Right lobe of liver (tissue), 6 donors: ENCODE data around the gene PPM1F. TPM values are rescaled to one million over a fixed set of nuclear protein-coding genes. Genes with fewer than 3 reads are reported as not detected.

ENCODE experiments used
- ATAC-seq, 4 donors: fragments of 200-7000 bp; cut with Tn5 transposase; one replicate each; pipeline ENCODE4 v1.9.1; 2020; ENCODE audit warnings: mild to moderate bottlenecking in 4 of 4, moderate library complexity in 4 of 4
- DNase-seq, 3 donors: peaks; one replicate each; pipeline ENCODE4 v3.0.0-alpha.2; 2020
- H3K27ac ChIP-seq, 3 donors: fragments of 200-600 bp; one replicate each; pipeline ENCODE4 v1.8.0; 2022
- H3K27me3 ChIP-seq, 2 donors: fragments of 200-600 bp; one replicate each; pipeline ENCODE4 v1.8.0; 2022
- H3K36me3 ChIP-seq, 4 donors: fragments of 200-600 bp; sonication (generic) in 1 of 4; one replicate each; pipeline versions ENCODE4 v1.5.1 to v1.8.0; 2017 to 2022; ENCODE audit warnings: control low read depth in 1 of 4
- H3K4me1 ChIP-seq, 4 donors: fragments of 200-600 bp; sonication (generic) in 1 of 4; one replicate each; pipeline versions ENCODE4 v1.5.1 to v1.8.0; 2017 to 2022; ENCODE audit warnings: control low read depth in 1 of 4
- H3K4me3 ChIP-seq, 3 donors: fragments of 200-600 bp; one replicate each; pipeline ENCODE4 v1.8.0; 2022
- H3K9me3 ChIP-seq, 4 donors: fragments of 200-600 bp; sonication (generic) in 1 of 4; one replicate each; pipeline versions ENCODE4 v1.5.1 to v1.8.0; 2017 to 2022; ENCODE audit warnings: control low read depth in 1 of 4
- CTCF ChIP-seq, 4 donors: fragments of 200-600 bp in 3 of 4; fragments of 450-650 bp in 1 of 4; IDR thresholded peaks; one replicate each; pipeline versions ENCODE4 v1.5.1 to v1.8.0; 2016 to 2022; ENCODE audit warnings: antibody characterized with exemption in 4 of 4, mild to moderate bottlenecking in 2 of 4
- POLR2A ChIP-seq: fragments of 450-650 bp; IDR thresholded peaks from one replicate; pipeline ENCODE4 v1.6.1; 2017; ENCODE audit warnings: antibody characterized with exemption, mild to moderate bottlenecking
- WGBS: methylation state at CpG from one replicate; pipeline ENCODE4 v1.1.6; 2018; ENCODE audit warnings: low coverage, low lambda C conversion rate; ENCODE audit not compliant: insufficient coverage; ENCODE audit errors: missing lambda C conversion rate; 5-methylcytosine and 5-hydroxymethylcytosine counted together
- intact Hi-C, 2 donors: fragments of 100-400 bp; cut with DNase I; formaldehyde crosslinking; loops; one replicate each; pipeline versions ENCODE4 v1.11.2 to v1.14.1; 2022
- total RNA-seq, 6 experiments: library from RNA; depleted of rRNA in 2 of 6; stranded (reverse); fragments of >200 nt in 2 of 6; fragmentation: NEBNext Ultra II Directional in 3 of 6; extraction: Animal tissue kit (Norgen Biotek cat#: 25700) in 3 of 6; gene quantifications; one replicate each; pipeline versions ENCODE4 v1.1.0 to v1.2.4, GENCODE V29; 2016 to 2023
- donor health status: DM: no; HTN: yes; CAD: no.
- donor health status: DM: no; HTN: no; CAD: no.
- donor health status: DM: no; HTN: no; CAD: no.
- donor health status: DM: no; HTN: yes; CAD: no.
- donor health status: DM: no; HTN: yes; CAD: no.

The PPM1F gene
- total RNA-seq, 6 experiments from 2014 or later, result 5.0 to 19.4 (median 12.8) TPM

DNA sequence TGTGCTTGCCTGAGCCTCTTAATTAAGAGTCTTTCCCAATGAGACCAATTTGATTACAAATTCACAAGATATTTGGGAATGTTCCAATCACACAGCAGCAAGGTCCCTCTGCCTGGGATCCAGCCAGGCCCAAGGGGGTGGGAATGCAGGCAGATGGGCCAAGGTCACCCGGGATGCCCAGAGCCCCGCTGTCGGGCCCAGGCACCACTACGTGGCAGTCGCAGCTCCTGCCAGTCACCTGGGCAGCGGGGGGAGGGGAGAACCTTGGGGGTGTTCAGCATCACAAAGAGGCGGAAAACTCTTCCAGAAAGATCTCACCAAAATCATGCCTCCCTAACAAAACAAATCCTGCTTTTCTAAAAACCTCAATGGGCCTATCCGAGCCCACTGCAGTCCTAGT is 30.9 kb downstream of the PPM1F start:
- H3K4me3 ChIP-seq, result no peak overlapping the region
- no peak for TF ChIP-seq POLR2A
- no peak for TF ChIP-seq CTCF (IDR thresholded peaks at IDR 0.05)
- no peaks in the 10 kb centered on the region for H3K4me1 ChIP-seq
- H3K9me3 ChIP-seq, result no peaks in the 10 kb centered on the region
- DNase-seq (no peak), ATAC-seq (no peak)
- WGBS, result 70% methylated on average over 2 of the region's 8 CpGs
- no peak overlapping the region for H3K27ac ChIP-seq
- no peaks in the 10 kb centered on the region for H3K27me3 ChIP-seq
- H3K36me3 ChIP-seq, result no peaks in the 10 kb centered on the region
- intact Hi-C loops, result no loop called here

DNA sequence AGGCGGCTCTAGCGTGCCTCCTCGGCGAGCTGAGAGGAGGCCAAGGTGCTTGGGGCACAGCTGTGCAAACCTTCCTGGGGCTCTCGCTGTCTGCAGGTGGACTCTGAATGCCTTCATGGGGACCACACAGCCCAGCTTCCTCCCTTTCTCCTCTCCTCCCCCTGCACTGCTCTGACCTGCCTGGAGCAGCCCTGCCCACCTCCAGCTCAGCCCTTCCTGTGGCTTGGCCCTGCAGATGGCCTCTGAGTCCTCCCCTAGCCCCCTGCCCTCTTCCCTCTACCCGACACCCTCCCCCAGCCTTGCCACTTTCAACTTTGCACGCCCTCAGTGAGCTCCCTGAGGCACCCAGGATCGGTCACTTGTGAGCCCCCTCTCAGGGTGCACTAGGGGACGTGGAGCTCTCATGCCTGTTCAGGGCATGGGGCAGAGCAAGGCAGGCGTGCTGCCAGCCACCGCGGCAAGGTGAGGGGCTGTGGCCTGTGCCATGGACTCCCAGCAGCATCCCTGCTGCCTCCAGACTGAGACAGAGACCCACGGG is 31.4 kb downstream of the PPM1F start:
- Histone ChIP-seq H3K9me3 (no peaks in the 10 kb centered on the region), H3K4me1 (no peaks in the 10 kb centered on the region), H3K27me3 (no peaks in the 10 kb centered on the region), H3K4me3 (no peak overlapping the region), H3K36me3 (no peaks in the 10 kb centered on the region), H3K27ac (no peak overlapping the region)
- WGBS, result 80% methylated on average over 2 of the region's 13 CpGs
- TF ChIP-seq CTCF (IDR thresholded peaks at IDR 0.05), result no peak
- TF ChIP-seq POLR2A, result no peak
- intact Hi-C loops, result no loop called here
- DNase-seq (no peak), ATAC-seq (no peak)

DNA sequence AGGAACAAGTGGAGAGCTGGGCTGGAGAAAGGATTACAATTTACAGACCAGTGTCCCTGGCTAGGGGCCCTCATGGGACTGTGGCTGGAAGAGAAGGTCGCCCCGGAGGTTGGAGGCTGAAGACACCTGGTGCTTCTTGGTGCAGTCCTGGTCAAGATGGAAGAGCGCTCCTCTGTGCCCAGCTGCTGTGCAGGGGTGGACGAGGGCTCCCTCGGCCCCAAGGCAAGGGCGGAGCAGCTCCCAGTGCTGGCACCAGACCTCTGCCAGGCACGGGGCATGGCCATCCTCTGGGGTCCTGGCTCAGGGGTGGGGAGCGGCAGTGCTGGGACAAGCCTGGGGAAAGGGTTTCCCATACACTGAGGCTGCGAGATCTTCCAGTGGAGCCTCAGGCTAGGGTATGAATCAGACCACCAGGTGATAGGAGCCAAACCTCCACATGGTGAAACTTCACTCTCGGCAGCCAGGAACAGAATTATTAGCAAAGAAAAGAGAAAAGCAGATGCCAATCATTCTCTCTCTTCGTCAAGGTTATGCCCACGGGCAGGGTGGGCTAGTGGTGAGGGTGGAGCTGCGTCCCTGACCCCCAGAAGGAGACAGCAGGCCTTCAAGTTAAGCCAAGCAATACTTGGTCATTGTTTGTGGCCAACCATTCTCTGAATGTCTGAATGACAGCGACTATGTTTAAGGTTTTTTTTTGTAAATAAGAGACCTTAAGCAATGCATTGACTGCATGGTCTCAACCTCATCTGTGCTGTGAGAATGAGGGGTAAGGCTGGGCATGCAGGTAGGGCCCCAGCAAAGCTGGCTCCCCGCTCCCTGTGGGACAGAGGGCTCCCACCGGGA is 32.1 kb downstream of the PPM1F start:
- TF ChIP-seq POLR2A, result no peak
- TF ChIP-seq CTCF (IDR thresholded peaks at IDR 0.05), result no peak
- WGBS, result 77% methylated on average over 5 of the region's 16 CpGs
- DNase-seq (no peak), ATAC-seq (no peak)
- Histone ChIP-seq H3K27me3 (no peaks in the 10 kb centered on the region), H3K4me1 (no peaks in the 10 kb centered on the region), H3K36me3 (no peaks in the 10 kb centered on the region), H3K27ac (no peak overlapping the region), H3K9me3 (no peaks in the 10 kb centered on the region), H3K4me3 (no peak overlapping the region)
- intact Hi-C loops, result no loop called here

DNA sequence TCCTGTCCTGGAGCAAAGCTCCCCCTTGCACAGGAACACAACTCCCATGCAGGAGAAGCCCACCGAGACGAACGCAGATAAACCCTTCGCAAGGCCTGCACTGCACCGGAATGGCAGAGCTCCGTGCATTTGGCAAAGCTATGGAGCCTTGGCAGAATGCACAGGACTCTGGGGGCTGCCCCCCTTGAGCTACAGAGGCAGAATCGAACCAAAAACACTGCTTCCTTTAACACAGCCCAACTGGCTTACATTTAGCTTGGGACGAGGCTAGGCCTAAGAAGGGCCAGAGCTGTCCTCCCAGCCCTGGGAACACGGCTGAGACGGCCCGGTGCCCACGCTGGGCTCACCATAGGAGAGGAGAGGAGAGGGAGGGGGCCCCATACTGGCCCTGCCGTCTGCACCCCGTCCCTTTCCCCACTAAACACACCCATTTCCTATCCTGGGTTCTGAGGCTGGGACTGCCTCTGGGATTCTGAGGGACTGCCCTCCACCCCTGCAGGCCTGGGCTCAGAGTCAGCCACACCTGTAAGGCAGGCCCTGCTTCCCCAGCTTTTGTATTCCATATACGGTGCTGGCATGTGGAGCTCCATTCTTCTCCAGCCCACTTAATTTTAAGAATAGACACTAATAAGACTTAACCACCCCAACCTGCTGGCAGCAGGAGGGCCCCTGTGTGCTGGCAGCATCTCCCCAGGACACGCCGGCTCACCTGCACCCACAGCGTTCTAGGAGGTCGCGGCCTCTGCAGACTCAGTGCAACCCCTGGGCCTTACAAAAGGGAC is 32.9 kb downstream of the PPM1F start:
- Histone ChIP-seq H3K4me3 (no peak overlapping the region), H3K36me3 (no peaks in the 10 kb centered on the region), H3K9me3 (no peaks in the 10 kb centered on the region), H3K27me3 (no peaks in the 10 kb centered on the region), H3K27ac (no peak overlapping the region), H3K4me1 (no peaks in the 10 kb centered on the region)
- TF ChIP-seq CTCF (IDR thresholded peaks at IDR 0.05), result no peak
- TF ChIP-seq POLR2A, result no peak
- WGBS, result 74% methylated on average over 5 of the region's 20 CpGs
- no peak for DNase-seq
- intact Hi-C loops, result no loop called here
- ATAC-seq, result no peak
